ENCODE measurements around the gene TMEM131. TPM values are rescaled to one million over a fixed set of nuclear protein-coding genes. Genes with fewer than 3 reads are reported as not detected.
A peak's percentile ranks its signal among the peaks of the same experiment; 100 is the strongest.
"Not testable (repeated sequence)": the region's sequence is repeated elsewhere in the genome, so short reads cannot be mapped to it uniquely, and the experiment has no call there.

Gene TMEM131
- total RNA-seq, 2 experiments from 2014 or later, result 25.8 to 32.5 TPM

DNA sequence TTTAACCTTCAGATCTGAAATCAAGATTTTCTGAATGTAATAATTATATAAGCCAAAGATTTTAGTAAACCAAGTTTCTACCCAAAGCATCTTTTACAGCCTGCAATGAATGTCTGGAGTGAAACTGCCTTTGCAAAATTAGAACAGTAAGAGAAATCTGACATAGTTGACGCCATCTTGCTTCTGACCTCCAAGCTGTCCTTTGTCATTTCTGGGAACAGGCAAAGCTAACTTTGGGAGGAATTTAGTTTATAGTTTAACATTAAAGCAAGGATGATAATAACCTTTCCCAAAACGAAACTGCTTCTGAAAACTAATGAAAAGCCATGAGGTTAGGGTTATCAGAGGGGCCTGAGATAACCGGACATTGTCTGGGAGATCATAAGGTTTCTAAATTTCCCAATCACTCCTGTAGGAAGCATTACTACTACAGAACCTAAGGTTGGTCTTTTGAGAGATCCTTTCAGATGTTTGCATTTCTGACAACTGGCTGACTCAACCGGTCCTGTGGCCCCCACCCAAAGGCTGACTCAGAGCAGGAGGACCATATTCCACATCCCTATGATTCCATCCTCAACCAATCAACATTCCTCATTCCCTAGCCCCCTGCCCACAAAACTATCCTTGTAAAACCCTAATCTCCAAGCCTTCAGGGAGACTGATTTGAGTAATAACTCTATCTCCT is 124.5 kb downstream of the TMEM131 start:
- Mint-ChIP-seq H3K36me3 (ENCODE audit: low read depth) (peaks cover 16% of the 10 kb centered on the region), H3K4me1 (peaks cover 54% of the 10 kb centered on the region), H3K4me3 (no peak overlapping the region), H3K9me3 (ENCODE audit: low read depth) (peaks cover under 1% of the 10 kb centered on the region), H3K27me3 (no peaks in the 10 kb centered on the region), H3K27ac (peak overlapping the region; percentile 51)
- DNase-seq (no peak), ATAC-seq (no peak)
- intact Hi-C loops (cut with DNase I, micrococcal nuclease), result no loop called here
- CTCF ChIA-PET, result no interaction called here
- POLR2A ChIA-PET, result no interaction called here

DNA sequence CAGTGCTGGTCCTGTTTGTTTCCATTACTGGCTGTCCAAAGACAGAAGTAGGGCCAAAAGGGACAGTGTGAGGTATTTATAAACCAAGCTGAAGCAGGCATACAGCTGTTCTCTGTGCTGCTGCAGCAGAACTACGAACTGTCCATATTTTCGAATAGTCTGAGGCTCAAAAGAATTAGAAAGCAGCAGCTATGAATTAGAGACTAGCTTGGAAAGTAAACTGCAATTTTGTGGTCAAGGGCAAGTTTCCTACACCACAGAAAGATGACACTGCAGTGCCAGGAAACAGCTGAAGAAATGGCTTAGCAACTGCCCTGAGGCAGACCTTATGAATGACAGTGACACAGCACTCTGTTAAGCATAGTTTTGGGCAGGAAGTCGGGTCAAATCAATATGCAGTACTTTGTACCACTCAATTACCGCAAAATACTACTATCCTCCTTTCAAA is 125.3 kb downstream of the TMEM131 start:
- H3K36me3 Mint-ChIP-seq (ENCODE audit: low read depth), result peaks cover 13% of the 10 kb centered on the region
- peak overlapping the region; percentile 3 for H3K27ac Mint-ChIP-seq
- POLR2A ChIA-PET, result no interaction called here
- intact Hi-C loops (cut with DNase I, micrococcal nuclease), result no loop called here
- ATAC-seq (peak; percentile 99), DNase-seq (peak; percentile 73)
- no peak overlapping the region for H3K4me3 Mint-ChIP-seq
- no peaks in the 10 kb centered on the region for H3K27me3 Mint-ChIP-seq
- peaks cover 2% of the 10 kb centered on the region for H3K9me3 Mint-ChIP-seq (ENCODE audit: low read depth)
- CTCF ChIA-PET, result interaction anchor here (0.8 kb wide), 1 partner anchor 91 kb away, joined by 3 read pairs; no protein-coding TSS in a partner anchor
- peaks cover 49% of the 10 kb centered on the region for H3K4me1 Mint-ChIP-seq

DNA sequence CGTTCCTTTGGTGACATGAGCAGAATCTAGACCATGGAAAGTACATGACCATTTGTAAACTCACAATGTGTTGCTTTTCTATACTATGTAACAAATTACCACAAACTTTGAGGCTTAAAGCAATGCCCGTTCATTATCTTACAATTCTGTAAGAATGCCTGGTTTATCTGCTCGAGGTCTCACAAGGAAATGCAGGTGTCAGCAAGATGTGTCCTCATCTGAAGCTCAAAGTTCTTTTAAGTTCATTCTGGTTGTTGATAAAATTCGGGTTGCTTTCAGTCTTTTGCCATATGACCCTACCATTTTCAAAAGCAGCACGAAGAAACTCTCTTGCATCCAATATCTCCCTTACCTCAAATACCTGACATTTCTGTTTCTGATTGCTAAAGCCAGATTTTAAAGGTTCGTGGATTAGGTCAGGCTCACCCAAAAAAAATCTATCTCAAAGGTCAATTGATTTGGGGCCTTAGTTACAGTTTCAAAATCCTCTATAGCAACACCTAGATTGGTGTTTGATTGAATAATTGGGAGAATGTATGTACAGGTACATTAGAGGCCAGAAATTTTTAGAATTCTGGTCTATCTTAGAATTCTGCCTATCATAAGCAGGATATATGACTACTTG is 125.9 kb downstream of the TMEM131 start:
- Mint-ChIP-seq H3K4me1 (peaks cover 45% of the 10 kb centered on the region), H3K27ac (peak overlapping the region; percentile 3), H3K36me3 (ENCODE audit: low read depth) (peaks cover 15% of the 10 kb centered on the region), H3K9me3 (ENCODE audit: low read depth) (peaks cover 2% of the 10 kb centered on the region), H3K27me3 (no peaks in the 10 kb centered on the region), H3K4me3 (no peak overlapping the region)
- ChIA-PET CTCF (interaction anchor here (0.8 to 1.3 kb wide), 2 partner anchors 25 to 92 kb away, joined by 3 read pairs; no protein-coding TSS in a partner anchor), POLR2A (no interaction called here)
- no peak for DNase-seq
- no peak for ATAC-seq
- intact Hi-C loops (cut with DNase I, micrococcal nuclease), result no loop called here

- CTCF ChIA-PET, result interaction anchor here (1.3 kb wide), 1 partner anchor 25 kb away, joined by 3 read pairs; no protein-coding TSS in a partner anchor
- Mint-ChIP-seq H3K27me3 (no peaks in the 10 kb centered on the region), H3K27ac (no peak overlapping the region), H3K9me3 (ENCODE audit: low read depth) (peaks cover 2% of the 10 kb centered on the region), H3K36me3 (ENCODE audit: low read depth) (peaks cover 17% of the 10 kb centered on the region), H3K4me1 (peaks cover 43% of the 10 kb centered on the region), H3K4me3 (no peak overlapping the region)
- ATAC-seq (no peak), DNase-seq (no peak)
- POLR2A ChIA-PET, result no interaction called here
- intact Hi-C loops (cut with DNase I, micrococcal nuclease), result no loop called here
Measured at GRCh38 chr2:97868986-97869721, 126.6 kb downstream of the TMEM131 start.

GRCh38 chr2:97863829-97864228 is 131.9 kb downstream of the TMEM131 start:
- CTCF ChIA-PET, result no interaction called here
- no peak for DNase-seq
- peaks cover 32% of the 10 kb centered on the region for H3K36me3 Mint-ChIP-seq (ENCODE audit: low read depth)
- no peak for ATAC-seq
- H3K27me3 Mint-ChIP-seq, result no peaks in the 10 kb centered on the region
- H3K4me1 Mint-ChIP-seq, result peaks cover 3% of the 10 kb centered on the region
- H3K4me3 Mint-ChIP-seq, result no peak overlapping the region
- H3K9me3 Mint-ChIP-seq (ENCODE audit: low read depth), result peaks cover 12% of the 10 kb centered on the region
- no peak overlapping the region for H3K27ac Mint-ChIP-seq
- intact Hi-C loops (cut with DNase I, micrococcal nuclease), result no loop called here
- POLR2A ChIA-PET, result no interaction called here

GRCh38 chr2:97861177-97861576 is 134.6 kb downstream of the TMEM131 start:
- POLR2A ChIA-PET, result no interaction called here
- no peaks in the 10 kb centered on the region for H3K27me3 Mint-ChIP-seq
- H3K9me3 Mint-ChIP-seq (ENCODE audit: low read depth), result peaks cover 11% of the 10 kb centered on the region
- peaks cover 31% of the 10 kb centered on the region for H3K36me3 Mint-ChIP-seq (ENCODE audit: low read depth)
- ATAC-seq (no peak), DNase-seq (no peak)
- peaks cover 3% of the 10 kb centered on the region for H3K4me1 Mint-ChIP-seq
- H3K4me3 Mint-ChIP-seq, result no peak overlapping the region
- no peak overlapping the region for H3K27ac Mint-ChIP-seq
- intact Hi-C loops (cut with DNase I, micrococcal nuclease), result no loop called here
- CTCF ChIA-PET, result interaction anchor here (0.6 kb wide), 1 partner anchor 1642 kb away, joined by 3 read pairs; no protein-coding TSS in a partner anchor

- no peaks in the 10 kb centered on the region for H3K27me3 Mint-ChIP-seq
- no peak overlapping the region for H3K4me3 Mint-ChIP-seq
- ATAC-seq (no peak), DNase-seq (no peak)
- H3K4me1 Mint-ChIP-seq, result peaks cover under 1% of the 10 kb centered on the region
- H3K36me3 Mint-ChIP-seq (ENCODE audit: low read depth), result peaks cover 25% of the 10 kb centered on the region
- POLR2A ChIA-PET, result no interaction called here
- H3K9me3 Mint-ChIP-seq (ENCODE audit: low read depth), result peaks cover 3% of the 10 kb centered on the region
- CTCF ChIA-PET, result interaction anchor here (0.7 kb wide), 1 partner anchor 13 kb away, joined by 3 read pairs; no protein-coding TSS in a partner anchor
- intact Hi-C loops (cut with DNase I, micrococcal nuclease), result loop anchor here in 1 of 2 experiments (10.0 kb wide), 1 partner anchor 136 kb away; the partner anchor contains the start of gene TMEM131
- H3K27ac Mint-ChIP-seq, result no peak overlapping the region
Measured at GRCh38 chr2:97858442-97858841, 137.3 kb downstream of the TMEM131 start.

GRCh38 chr2:97857553-97857952 is 138.2 kb downstream of the TMEM131 start:
- peaks cover 2% of the 10 kb centered on the region for H3K9me3 Mint-ChIP-seq (ENCODE audit: low read depth)
- intact Hi-C loops (cut with DNase I, micrococcal nuclease), result loop anchor here in 1 of 2 experiments (10.0 kb wide), 1 partner anchor 137 kb away; the partner anchor contains the start of gene TMEM131
- H3K27me3 Mint-ChIP-seq, result no peaks in the 10 kb centered on the region
- peaks cover 4% of the 10 kb centered on the region for H3K4me1 Mint-ChIP-seq
- peaks cover 26% of the 10 kb centered on the region for H3K36me3 Mint-ChIP-seq (ENCODE audit: low read depth)
- H3K4me3 Mint-ChIP-seq, result no peak overlapping the region
- ChIA-PET POLR2A (no interaction called here), CTCF (interaction anchor here (0.5 kb wide), 1 partner anchor 233 kb away, joined by 3 read pairs; no protein-coding TSS in a partner anchor)
- ATAC-seq, result no peak
- no peak for DNase-seq
- H3K27ac Mint-ChIP-seq, result no peak overlapping the region

GRCh38 chr2:97853057-97853456 is 142.7 kb downstream of the TMEM131 start:
- POLR2A ChIA-PET, result not testable (repeated sequence)
- CTCF ChIA-PET, result interaction anchor here (0.6 to 0.7 kb wide), 3 partner anchors 97 to 1003 kb away, joined by 3 to 4 read pairs (median 3); no protein-coding TSS in a partner anchor

GRCh38 chr2:97851172-97851571 is 144.6 kb downstream of the TMEM131 start:
- H3K4me1 Mint-ChIP-seq, result peaks cover 37% of the 10 kb centered on the region
- no peak overlapping the region for H3K4me3 Mint-ChIP-seq
- intact Hi-C loops (cut with DNase I, micrococcal nuclease), result loop anchor here in 1 of 2 experiments (10.0 kb wide), 1 partner anchor 144 kb away; the partner anchor contains the start of gene TMEM131
- CTCF ChIA-PET, result no interaction called here
- H3K9me3 Mint-ChIP-seq (ENCODE audit: low read depth), result no peaks in the 10 kb centered on the region
- no peak overlapping the region for H3K27ac Mint-ChIP-seq
- POLR2A ChIA-PET, result no interaction called here
- ATAC-seq (peak; percentile 54), DNase-seq (no peak)
- no peaks in the 10 kb centered on the region for H3K27me3 Mint-ChIP-seq
- H3K36me3 Mint-ChIP-seq (ENCODE audit: low read depth), result peaks cover 15% of the 10 kb centered on the region

More at GRCh38 chr2:97853057-97853456, 142.7 kb downstream of the TMEM131 start:
- not testable (repeated sequence) for ATAC-seq; DNase-seq; H3K4me3 Mint-ChIP-seq; H3K27me3 Mint-ChIP-seq; H3K9me3 Mint-ChIP-seq (ENCODE audit: low read depth); H3K27ac Mint-ChIP-seq
- H3K36me3 Mint-ChIP-seq (ENCODE audit: low read depth), result peaks cover 15% of the 10 kb centered on the region
- H3K4me1 Mint-ChIP-seq, result peaks cover 37% of the 10 kb centered on the region
- intact Hi-C loops (cut with DNase I, micrococcal nuclease), result loop anchor here in 1 of 2 experiments (10.0 kb wide), 1 partner anchor 142 kb away; the partner anchor contains the start of gene TMEM131

GRCh38 chr2:97849881-97850528 is 145.7 kb downstream of the TMEM131 start:
- H3K27ac Mint-ChIP-seq, result peak overlapping the region; percentile 34
- intact Hi-C loops (cut with DNase I, micrococcal nuclease), result loop anchor here in 1 of 2 experiments (10.0 kb wide), 1 partner anchor 145 kb away; the partner anchor contains the start of gene TMEM131

More at GRCh38 chr2:97849881-97850528, 145.7 kb downstream of the TMEM131 start:
- Mint-ChIP-seq H3K36me3 (ENCODE audit: low read depth) (peaks cover 15% of the 10 kb centered on the region), H3K4me3 (no peak overlapping the region), H3K4me1 (peaks cover 41% of the 10 kb centered on the region), H3K27me3 (no peaks in the 10 kb centered on the region), H3K9me3 (ENCODE audit: low read depth) (no peaks in the 10 kb centered on the region)
- ATAC-seq, result peak; percentile 86
- POLR2A ChIA-PET, result no interaction called here
- CTCF ChIA-PET, result no interaction called here
- no peak for DNase-seq
